Jurkat, Clone E6-1 (cell line): ENCODE results near the gene PARP12.

ENCODE experiments used
- DNase-seq: peaks from one replicate; pipeline ENCODE4 v3.0.0-alpha.2; 2011; ENCODE audit warnings: low read depth, low spot score
- H3K4me3 ChIP-seq: 2 replicates; pipeline ENCODE4 v1.5.1; 2011; ENCODE audit warnings: mild to moderate bottlenecking, low read length, control low read depth, moderate library complexity

Gene PARP12

DNA sequence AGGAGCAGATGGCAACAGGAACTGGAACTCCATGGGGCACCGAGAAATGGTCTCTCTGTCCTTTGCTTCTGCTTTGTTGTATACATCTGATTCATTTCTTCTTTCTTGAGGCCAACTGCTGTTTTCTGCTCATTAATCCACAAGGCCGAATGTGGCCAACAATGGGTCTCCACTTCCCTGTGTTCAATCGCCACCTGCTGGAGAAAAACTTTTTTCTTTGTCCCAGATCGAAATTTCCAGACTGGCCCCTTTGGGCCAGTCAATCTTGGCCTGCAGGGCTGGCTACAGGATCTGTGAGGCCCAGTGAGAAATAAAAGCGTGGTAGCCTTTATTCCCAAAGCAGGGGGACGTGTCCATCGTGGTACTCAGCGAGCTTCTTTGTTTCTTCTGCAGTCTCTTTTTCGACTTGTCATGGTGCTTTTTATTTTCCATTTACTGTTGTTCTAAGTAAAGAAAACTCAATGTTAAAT, 58.8 kb downstream of the PARP12 start:
- no peak overlapping the region for H3K4me3 ChIP-seq
- DNase-seq: peak; percentile 24

DNA sequence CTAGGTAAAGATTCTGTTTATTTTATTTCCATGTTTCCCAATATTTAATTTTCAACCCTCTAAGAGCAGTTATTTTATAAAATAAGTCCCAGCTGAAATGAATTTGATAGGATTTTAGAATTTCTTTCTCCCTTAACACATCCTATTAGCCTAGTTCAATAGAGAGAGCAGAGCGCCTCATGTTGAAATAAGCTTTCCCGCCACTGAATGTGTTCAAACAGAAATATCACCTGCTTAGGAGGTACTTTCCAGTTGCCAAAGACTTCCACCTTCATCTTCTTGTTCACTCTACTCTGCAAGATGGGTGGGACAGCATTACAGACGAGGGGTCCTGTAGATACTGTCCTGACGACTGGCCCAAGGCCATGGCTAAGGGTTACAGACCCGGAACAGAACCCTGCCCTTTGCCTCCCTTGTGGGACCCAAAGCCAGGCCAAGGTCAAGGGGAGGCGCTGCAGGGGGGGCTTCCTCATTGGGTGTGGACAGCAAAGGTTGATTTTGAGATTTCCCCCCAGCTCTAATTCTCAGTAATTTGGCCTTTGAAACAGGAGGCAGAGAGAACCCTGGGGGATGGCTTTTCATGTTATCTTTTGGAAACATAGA, 62.0 kb downstream of the PARP12 start:
- DNase-seq: no peak
- H3K4me3 ChIP-seq: no peak overlapping the region

DNA sequence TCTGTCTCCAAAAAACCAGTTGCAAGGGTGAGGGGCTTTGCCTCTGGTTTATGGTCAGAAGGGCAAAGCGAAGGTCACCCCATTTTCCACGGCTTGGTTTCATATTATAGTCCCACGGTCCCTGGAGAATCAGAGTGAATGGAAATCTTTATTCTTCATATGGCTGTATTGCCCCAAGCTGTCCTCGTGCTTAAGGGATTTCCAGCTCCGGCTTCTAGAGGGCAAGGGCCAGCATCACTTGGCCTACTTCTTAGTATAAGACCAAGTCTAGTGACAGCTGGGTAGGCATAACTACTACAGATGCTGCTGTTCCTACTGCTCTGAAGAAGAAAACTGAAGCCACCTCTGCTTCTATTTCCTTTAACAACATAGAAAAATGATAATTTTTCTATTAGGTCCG, 63.2 kb downstream of the PARP12 start:
- DNase-seq: no peak
- no peak overlapping the region for H3K4me3 ChIP-seq

DNA sequence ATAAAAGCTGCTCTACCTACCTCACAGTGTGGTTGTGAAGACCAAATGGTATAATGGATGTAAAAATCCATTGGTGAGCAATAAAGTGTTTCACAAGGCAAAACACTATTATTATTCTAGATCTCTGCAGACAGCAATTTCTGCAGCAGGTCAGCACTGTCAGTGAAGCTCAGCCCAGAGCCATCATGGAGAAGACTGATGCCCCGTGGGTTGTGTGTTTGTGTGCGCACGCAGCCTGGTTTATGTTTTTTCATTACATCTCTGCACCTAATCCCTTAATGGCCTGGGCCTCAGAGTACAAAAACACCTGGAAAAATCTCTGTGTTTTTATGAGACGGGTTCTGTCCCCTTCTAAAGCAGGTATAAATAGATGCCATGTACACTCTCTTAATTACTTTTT, 64.2 kb downstream of the PARP12 start:
- H3K4me3 ChIP-seq: no peak overlapping the region
- DNase-seq: no peak

DNA sequence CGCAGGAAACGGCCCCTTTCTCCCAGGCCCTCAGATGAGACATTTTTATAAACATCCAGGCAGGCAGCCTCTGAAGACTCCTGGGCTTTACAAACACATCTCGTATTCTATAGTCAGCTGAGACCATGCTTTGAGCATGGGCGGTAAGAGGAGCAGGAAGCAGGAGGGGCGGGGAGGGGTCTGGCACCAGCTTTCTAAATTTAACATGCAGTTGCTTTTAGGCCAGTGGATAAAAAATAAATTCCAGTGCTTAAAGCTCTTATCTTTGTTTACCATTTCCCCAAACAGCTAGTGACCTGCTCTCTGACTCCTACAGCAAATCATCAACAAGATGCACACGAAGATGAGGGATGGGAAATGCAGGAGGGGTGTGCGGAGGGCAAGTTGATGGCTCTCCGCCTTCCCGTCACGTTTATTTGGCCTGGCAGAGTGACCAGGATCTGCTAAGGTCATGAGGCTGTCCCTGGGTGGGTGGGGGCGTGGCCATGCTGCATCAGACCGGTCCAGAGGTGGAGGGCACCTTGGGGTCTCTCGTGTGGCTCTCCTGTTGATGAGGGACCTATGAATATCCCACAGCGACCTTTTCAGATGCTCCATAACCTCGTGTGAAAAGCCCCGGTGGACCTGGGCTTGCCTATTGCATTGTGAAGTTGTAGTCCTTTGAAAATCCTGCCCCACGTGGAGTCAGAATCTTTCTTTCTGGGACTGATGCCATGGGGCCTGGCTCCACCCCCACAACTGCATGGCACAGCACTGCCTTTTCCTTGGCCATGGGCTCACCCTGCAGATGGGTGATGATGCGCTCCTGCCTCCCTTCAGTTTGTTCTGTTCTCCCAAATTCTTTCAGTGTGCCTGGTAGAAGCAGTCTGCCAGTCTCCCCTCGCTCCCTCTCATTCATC, 67.5 kb downstream of the PARP12 start:
- no peak for DNase-seq
- no peak overlapping the region for H3K4me3 ChIP-seq

DNA sequence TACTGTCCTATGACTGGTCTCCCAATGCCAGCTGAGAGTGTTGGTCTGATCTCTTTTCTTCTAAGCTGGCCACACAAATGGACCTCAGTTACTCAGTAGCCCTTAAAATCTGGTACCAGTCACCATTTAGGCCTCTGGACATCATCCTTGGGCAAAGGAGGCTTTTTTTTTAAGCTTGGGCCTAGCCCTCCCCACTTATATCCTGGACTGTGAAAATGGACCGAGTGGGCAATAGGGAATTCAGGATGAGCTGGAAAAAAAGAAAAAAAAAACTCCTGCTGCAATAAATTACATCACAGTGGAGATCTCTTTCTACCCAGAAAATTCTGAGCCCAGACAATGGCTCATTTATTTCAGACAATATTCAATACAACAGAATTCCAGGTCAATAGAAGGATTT, 68.4 kb downstream of the PARP12 start:
- H3K4me3 ChIP-seq: no peak overlapping the region
- no peak for DNase-seq

DNA sequence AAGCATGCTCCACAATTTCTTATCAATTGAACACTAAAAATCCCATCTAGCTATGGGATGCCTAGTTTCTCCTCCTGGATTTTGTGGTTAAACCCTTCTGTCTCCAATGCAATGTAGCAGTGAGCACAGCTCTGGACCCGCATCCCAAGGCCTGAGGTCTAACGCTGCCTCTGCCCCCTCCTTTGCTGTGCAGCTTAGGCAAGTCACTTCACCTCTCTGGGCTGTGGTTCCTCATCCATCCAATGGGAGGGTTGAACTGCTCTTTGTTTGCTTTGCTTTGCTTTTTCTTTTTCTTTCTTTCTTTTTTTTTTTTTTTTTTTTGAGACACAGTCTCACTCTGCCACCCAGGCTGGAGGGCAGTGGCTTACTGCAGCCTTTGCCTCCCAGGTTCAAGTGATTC, 69.2 kb downstream of the PARP12 start:
- DNase-seq: no peak
- H3K4me3 ChIP-seq: no peak overlapping the region

DNA sequence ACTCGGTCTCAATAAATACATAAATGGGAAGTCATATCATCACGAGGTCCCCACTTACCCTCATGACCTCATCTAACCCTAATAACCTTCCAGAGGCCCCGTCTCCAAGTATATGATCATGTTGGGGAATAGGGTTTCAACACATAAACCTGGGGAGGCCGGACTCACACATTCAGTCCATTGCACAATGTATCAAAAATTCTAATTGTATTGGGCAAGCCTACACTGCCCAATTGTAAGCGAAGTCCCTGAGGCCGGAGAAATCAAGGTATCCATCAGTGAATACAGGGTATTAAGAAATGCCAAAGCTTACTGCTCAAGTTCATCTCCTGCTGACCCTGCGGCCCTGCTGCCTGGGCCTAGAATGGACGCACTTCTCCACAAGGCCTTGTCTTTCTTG, 69.6 kb downstream of the PARP12 start:
- H3K4me3 ChIP-seq: no peak overlapping the region
- DNase-seq: no peak

DNA sequence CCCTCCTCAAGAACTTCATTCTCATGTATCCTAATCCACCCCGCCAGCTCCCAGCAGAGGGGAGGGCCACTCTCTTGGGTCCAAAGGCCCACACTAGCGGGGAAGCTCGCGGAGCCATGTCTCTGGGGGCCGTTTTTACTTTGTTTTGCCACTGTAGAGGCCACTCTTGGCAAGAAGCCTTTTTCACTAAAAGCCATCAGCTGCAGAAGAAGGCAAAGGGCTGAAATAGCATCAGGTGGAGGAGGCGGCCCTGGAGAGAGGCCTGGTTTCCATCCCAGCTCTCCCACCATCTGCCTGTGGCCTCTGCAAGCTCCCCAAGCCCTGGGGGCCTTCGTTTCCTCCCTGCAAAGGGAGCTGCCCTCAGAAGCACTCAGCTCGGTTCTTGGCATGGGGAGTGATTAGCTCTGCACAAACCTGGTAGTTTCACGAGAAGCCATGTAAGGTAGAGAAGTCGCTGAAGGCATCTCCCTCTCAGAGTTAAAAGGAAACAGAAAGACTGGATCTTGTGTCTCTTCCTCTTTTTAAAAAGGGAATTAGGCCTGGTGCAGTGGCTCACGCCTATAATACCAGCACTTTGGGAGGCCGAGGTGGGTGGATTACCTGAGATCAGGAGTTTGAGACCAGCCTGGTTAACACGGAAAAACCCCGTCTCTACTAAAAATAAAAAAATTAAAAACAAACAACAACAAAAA, 70.3 kb downstream of the PARP12 start:
- H3K4me3 ChIP-seq: no peak overlapping the region
- no peak for DNase-seq

DNA sequence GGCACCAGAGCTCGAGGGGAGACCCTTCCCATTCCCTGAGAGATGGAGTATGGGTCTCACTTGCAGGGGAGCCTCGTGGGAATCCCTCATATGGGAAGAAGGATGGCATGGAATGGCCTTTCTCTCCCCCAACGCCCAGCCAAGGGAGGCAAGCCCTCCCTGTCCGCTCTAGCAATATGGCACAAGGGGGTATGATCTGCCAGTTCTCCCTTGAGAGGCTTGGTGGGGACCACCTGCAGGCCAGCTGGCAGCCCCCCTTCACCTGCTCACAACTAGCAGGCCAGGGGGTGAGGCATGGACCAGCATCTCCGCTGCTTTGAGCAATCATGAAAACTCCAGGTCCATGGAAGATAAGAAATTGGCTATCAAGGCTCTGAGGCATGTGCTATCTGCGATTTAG, 70.8 kb downstream of the PARP12 start:
- H3K4me3 ChIP-seq: no peak overlapping the region
- DNase-seq: no peak

DNA sequence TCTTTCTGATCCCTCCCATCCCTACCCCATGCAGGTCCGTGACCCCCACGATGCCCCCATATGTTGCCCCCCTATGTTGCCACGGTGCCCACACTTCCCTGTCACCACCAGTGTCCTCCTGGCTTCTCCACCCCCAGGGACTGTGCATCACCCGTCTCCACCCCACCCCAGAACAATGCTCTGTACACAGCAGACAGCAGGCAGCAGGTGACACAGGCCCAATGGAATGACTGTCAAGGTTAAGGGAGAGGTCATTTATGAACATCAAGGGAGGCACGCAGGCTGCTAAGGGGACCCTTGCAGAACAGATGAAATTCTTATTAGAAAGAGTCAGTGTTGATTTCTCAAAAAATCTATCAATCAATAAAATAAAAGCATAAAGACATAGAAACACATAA, 71.5 kb downstream of the PARP12 start:
- H3K4me3 ChIP-seq: no peak overlapping the region
- no peak for DNase-seq

DNA sequence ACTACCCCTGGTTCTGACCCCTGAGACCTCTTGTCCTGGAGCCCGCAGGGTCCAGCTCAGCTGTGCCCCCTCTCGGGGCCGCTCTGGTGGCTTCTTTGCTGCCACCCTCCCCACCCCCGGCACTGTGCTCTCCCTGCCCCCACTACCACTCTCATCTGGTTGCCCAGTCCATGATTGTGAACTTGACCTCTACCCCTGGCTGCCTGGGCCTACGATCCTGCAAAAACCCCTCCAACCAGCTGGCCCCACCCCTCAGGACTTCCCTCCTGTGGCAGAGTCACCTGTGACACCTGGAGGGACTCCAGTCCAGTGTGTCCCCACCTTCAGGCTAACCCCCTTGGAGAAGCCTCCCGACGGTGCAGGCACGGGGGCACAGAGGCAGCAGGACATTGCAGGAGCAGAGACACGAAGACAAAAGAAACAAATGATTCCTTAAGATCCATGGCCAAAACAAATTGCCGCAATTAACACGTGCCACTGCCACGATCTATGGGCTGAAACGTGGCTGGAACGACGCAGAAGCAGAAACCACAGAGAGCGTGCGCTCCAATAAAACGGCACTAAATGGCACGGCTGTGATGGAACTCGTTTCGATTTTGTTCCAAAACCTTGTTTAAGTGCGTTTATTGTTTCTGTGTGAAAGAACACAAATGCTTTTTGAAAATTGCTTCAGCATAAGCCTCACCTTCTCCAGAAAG, 72.0 kb downstream of the PARP12 start:
- no peak for DNase-seq
- H3K4me3 ChIP-seq: no peak overlapping the region

DNA sequence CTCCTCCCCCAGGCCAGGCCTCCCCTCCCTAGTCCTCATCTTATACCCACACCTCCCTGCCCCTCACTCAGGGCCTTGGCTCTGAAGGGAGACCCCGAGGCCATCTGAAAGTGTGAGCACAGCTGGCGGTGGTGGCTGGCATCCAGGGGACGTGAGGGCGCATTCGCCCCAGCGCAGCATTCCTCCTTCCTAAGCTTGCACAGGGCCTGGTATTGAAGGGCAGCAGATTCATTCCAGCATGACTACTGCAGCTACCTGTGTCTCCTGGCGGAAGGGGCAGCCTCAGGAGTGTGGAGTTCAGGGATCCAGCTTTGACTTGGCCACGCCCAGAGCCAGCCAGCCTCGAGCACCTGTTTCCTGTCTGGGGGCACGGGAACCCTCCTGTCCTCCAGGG, 72.6 kb downstream of the PARP12 start:
- H3K4me3 ChIP-seq: no peak overlapping the region
- no peak for DNase-seq

DNA sequence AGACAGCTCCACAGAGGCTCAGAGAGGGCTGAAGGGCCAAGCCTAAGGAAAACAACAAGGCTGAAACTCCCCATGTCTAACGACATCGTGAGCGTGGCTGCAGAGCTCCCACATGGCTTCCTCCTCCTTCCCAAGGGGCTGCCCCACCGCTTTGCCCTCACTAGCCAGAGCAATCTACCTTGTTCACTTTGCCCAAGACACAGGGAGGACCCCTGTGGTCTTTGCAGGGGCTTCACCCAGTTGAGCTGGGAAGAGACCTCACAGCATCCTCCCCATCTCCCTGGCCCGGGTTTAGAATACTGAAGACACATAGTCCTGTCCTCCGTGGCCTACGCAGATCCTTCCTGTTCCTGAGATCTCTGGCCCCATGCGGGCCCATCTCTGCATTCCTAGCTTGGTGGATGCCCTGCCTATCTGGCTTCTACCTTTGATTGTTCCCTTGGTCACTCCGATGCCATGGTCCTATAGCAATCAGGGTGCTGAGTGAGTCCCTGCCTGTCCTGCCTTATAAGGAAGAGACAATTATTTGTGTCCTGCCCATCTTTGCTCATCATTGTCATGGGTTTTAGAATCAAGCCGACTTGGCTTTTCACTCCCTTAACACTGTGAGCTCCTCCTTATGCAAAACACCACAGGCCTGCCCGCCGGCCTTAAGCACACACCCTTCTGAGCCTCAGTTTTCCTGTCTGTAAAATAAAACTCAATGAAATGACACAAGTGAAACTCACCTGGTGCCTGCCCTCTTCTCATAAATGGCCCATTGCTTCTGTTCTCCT, 73.2 kb downstream of the PARP12 start:
- DNase-seq: no peak
- H3K4me3 ChIP-seq: no peak overlapping the region

DNA sequence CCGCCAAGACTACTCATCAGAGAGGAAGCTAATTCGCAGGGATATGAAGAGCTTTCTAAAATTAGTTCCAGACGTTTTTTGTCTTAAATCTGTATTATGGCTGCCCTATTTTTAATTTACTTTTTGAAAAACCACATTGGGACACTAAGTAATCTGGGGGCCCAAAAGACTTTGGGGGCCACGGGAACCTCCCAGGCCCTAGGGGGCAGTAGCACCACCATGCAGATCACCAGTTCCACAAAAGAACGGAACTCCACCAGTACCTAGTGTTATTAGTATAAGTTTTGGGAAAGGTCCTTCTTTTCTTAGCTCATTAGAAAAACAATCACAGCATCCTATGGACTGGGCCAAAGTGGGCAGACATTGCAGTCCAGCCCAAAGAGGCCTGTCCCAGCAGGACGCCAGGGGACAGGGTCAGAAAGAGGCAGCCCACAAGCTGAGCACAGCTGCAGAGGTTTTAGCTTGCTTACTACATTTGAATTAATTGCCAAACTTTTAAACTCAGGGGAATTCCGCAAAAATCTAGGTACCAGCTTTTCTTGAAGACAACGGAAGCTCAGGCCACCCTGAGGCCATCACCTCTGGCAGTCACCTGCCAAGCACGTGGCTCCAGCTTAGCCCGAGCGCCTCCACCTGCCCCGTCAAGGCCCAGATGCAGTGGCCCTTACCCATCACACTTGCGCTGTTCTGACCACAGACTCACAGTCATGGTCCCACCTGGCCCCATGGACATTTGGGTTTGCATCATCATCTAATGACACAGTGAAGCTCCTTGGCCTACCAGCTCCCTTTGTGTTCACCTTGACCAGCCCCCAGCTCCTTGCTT, 74.8 kb downstream of the PARP12 start:
- no peak for DNase-seq
- H3K4me3 ChIP-seq: no peak overlapping the region

DNA sequence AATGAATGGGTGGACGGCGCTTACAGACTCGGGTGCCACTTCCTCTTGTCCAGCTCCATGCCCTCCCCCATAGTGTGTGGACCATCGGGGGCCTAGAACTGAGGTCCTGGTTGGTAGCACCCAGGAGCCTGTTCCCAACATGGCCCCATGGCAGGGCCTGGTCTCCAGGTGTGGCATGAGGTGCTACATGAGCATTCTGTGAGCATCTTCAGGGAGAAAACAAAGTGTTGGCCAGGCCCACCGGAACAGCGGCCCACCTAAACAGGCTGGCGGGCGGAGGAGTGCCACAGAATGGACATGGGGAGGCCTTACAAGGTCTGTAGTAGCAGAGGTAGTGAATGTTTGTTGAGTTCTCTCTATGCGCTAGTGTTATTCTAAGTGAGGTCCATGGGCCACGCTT, 76.9 kb downstream of the PARP12 start:
- H3K4me3 ChIP-seq: no peak overlapping the region
- DNase-seq: no peak

DNA sequence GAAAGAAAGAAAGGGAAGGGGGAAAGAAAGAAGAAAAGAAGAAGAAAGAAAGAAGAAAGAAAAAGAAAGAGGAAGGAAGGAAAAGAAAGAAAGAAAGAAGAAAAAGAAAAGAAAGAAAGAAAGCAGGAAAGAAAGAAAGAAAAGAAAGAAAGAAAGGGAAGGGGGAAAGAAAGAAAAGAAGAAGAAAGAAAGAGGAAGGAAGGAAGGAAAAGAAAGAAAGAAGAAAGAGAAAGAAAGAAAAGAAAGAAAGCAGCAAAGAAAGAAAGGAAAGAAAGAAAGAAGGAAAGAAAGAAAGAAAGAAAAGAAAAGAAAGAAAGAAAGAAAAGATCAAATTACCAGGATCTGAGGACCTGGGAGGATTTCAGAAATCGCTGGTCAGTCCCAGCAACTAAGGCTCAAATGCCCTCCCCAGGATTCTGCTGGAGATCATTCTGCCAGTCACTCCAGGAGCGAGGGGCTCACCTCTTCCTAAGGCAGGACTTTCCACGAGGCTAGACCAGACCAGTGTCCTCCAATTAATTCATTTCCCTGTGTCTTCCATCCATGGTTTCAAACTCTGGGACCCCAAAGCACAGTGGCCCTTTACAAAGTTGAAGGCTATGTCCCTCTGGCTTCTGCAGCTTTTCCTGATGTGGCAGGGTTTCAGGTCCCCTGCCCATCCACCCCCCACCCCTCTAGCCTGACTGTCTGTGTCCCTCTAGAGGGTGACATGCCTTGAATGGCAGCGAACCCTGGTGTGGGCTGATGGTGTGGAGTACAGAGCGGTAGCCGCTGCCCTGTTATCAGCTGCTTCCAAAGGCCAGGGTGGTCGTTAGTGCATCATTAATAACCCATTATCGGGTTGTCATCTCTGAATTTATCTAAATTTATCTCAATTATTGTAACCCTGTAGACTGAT, 77.9 kb downstream of the PARP12 start:
- no peak for DNase-seq
- H3K4me3 ChIP-seq: no peak overlapping the region
